H4 (cell line): ENCODE results near the gene HOXA5. TPM values are rescaled to one million over a fixed set of nuclear protein-coding genes. Genes with fewer than 3 reads are reported as not detected.

ENCODE experiments used
- DNase-seq: peaks from one replicate; pipeline ENCODE4 v3.0.0-alpha.2; 2015; ENCODE audit warnings: low spot score
- total RNA-seq: library from RNA; depleted of rRNA; stranded (reverse); fragments of >200 nt; shearing (Covaris generic); gene quantifications from 2 replicates; pipeline ENCODE4 v1.2.3, GENCODE V29; 2014

HOXA5 gene
- total RNA-seq, 1 experiment from 2014 or later, result 3.6 TPM

DNA sequence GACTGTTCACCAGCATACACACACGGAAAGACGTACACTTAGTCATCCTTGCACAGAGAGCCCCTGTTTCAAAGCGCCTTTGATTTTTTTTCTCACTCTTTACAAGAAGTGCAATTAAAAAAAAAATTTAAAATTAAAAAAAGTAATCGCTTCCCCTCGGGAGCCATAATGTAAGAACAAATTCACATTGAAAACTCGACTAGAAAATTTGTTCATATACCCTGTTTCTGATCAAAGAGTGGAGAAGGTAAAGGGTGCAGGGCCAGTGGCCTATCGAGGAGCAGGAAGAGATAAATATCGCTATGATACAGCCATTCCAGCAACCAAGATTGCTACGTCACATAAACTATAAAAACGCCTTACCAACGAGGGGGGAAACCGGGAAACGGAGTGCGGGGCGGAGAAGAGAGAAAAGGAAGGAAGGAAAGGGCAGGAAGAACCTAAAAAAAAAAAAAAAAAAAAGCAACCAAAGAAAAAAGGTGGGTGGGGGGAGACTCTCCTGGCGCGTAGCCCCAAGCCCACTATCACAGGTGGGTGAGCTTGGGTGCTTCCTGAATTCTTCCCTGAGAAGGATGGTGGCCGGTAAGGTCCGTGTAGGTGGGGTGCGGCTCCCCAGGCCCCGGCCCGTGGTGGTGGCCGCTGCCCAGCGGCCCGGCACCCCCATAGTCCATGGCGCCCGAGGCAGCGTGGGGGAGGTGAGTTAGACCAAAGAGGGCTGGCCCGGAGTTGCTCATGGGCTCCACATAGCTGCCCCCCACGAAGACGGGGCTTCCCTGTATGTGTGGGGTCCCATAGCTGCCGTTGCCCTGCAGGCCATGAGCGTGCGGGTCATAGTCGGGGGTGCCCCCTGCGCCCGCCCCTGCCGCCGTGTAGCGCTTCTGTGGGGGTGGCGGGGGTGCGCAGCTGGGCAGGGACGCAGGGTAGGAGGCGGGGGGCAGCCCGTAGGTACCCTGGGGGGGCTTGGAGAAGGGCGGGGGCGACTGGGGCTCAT, 35.8 kb downstream of the HOXA5 start:
- no peak for DNase-seq

DNA sequence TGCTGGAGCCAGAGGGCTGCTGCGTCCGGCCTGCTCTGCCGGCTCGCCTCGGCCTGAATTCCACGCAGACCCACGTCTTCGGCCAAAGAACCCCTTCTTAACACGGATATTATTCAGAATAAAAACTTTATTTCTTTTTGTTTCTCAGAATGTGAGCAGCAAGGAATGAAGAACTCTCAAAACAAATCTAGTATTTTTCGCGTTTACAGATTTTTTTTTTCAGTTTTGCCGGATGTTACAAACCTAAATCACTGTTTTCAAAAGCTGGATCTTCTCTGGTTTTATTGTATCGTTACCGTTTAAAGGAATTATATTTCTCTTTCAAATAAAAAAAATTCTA, 36.6 kb downstream of the HOXA5 start:
- DNase-seq, result no peak

DNA sequence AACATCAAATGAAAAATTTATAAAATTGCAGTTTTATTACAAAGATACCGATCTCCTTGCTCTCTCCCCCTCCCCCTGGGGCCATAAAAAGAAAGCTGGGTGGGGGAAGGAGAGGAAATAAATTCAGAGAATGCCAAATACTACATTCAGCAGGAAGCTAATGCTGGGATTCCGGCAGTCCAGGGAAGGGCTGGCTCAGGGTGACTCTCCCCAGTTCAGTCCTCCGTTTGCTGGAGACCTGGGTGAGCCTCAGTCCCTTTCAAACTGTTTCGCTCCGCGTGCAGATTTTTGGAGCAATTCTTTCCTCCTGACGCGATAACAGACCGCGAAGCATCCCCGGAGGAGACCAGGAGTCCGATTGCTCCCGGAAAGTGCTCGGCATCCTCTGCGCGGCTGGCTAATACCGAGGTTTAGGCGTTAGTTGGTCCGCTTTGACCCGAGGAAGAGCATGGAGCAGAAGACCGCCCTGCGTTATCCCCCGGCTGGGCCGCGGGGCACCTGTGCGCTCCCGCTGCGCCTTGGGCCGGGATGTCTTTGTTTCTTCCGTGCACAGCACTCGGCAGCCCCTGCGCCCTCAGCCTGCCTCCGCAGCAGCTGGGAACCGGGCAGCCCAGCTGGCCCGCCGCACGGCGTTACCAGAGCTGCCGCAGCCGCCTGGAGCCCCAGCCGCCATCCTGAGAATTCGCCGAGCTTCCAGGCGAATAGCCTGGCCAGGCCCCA, 37.1 kb downstream of the HOXA5 start:
- DNase-seq, result no peak

DNA sequence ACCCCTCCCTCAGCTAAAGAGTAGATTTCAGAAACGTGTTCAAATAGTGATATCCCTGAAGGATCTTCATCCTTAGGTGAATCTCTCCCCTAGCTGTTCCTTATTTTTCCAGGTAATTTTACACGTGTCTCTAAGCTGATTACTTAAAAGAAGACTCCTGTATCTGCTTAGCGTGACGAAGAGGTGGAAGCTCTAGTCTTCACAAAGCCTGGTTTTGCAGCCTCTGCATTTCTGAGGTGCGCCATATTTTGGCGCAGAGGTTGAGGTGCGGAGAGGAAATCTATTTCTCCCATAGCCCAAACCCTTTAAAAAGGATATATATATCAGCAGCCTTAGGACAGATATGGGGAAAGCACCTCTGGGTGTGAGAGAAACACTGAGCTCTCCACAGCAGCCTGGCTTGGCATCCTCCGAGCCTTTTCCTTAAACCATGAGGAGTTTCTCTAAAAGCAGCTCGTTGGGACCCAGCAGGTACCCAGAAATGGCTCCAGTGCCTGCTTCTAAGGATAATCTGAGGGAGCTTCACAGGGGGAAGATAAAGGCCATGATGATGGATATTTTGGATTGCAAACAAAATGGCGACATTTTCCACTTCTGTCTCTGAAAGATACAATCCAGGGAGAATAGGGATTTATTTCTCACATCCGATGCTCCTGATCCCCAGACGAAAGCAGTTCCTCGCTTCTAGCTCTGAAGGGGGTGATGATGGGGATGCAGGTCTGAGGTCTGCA, 38.0 kb downstream of the HOXA5 start:
- DNase-seq, result no peak

DNA sequence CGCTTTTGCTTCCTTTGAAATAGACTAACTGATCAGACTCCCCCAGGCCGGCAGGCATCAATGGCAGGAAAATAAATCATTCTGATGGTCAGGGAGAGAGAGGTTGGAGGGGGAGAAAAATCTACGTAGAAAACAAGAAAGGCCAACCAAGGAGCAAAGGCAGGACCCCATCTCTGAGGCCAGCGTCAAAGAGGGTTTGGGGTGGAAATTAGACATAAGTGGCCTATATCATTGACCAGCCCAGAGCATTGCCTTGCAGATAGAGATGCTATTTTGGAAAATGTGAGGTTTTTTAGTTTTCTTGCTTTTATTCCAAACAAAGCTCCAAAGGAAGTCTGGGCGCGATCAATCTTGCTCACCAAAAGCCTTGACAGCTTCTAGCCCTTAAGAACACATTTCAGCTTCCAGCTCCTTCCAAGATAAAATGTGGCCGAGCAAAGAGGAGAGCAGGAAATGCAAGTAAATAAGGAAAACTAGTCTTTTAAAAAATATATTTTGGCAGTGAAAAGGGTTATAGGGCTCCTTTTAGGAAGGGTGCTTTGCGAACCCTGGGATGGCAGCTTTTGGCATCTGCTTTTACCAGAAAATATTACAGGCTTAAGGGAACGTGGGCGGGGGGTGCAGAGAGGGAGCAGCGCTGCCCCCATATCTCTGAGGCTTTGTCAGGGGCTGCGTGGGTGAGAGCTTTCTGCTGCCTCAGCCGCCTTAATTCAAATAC, 39.0 kb downstream of the HOXA5 start:
- DNase-seq, result no peak

DNA sequence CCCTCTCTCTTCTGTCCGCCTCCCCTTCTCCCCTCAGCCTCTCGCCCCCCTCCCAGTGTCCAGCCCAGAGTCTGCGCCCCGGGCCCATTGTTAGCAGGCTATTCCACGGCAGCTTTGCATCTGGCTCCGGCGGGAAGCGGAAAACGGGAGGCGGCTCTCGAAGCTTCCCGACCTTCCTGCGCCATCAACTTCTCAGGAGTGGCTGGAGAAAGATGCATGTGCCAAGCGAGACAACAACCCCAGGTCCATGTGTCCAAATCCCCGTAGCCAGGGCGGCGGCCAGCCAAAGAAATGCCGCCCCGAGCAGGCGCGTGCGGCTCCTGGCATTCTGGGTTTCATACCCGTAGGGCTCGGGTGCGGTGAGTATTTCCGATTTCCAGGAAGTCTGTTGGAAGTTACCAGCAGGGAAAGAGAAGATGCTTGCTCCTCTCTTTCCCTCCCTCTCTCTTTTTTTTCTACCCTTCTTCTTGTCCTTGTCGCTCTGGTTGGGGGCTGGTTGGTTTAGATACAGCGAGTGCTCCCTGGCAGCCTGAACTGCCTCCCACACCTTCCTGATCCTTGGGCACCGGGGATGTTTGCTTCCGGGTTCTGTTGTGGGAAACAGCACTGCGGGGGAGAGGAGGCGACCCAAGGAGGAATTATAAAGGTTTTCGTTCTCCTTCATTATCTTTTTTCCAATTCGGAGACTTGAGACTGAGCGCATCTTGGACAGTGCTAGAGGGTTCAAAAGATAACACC, 39.8 kb downstream of the HOXA5 start:
- DNase-seq, result no peak

DNA sequence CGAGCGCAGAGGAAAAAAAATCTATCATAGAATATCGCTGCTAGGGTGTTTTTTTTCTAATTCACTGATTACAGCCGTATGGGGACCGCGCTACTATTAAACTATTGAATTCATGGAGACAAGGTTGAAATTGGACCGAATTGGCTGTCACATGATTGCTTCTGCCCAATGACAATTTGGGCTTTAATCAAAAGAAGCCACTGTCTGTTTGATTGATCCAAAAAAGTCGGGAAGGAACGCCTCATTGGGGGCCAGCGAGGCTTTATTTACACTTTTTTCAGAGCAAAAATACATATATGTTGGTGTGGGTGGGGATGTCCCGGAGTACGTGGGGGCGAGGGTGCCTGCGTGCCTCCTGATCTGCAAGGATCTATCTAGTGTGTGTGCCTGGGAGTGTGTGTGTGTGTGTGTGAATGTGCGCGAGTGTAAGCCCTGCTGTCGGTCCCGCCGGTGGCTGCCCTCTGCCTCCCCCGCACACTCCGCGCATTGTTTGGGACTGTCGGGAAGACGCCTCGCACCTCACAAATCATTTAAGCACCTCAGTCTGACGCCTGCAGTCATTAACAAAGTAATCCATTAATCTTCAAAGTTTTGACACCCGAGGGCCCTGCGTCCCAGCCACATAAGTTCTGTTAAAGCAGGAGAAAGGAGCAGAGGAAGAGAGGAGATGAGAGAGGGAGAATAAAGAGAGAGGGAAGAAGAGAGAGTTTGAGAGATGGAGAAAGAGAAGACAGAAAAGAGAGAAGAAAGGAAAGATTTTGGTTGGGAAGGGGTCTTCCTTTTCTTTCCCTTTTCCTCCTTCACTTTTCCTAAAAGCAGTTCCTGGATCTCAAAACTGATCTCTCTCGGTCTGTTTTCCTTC, 40.7 kb downstream of the HOXA5 start, which contains the start of gene HOXA2:
HOXA2 (minus strand) TSS at position 103 of the 862 bp plus-strand sequence. CDS start 183 bp downstream, outside the sequence.
- DNase-seq, result no peak

DNA sequence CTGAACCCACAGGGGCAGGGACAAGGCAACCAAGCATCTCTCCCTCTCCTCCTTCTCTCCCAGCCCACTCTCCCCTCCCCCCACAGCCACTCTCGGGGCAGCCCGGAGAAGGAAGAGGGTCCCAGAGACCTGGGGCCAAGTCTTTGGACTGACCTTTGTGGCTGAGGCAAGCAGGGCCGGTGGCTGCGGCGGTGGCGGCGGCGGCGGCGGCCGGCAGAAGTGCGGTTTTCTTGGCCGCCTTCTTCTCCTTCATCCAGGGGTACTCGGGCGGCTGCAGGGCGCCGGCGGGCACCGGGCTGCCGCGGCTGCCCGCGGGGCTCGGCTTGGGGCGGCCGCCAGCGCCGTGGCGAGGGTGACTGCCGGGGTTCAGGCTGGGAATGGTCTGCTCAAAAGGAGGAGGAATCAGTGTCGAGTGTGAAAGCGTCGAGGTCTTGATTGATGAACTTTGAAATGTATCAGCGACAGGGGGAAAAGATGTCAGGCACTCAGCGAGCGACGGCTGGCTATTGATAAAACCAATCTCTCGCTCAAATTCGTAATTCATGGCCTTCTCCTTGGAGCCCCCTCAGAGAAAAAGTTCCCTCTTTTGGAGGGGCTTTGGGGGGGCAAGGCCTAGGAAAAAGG, 41.4 kb downstream of the HOXA5 start:
- DNase-seq, result no peak

DNA sequence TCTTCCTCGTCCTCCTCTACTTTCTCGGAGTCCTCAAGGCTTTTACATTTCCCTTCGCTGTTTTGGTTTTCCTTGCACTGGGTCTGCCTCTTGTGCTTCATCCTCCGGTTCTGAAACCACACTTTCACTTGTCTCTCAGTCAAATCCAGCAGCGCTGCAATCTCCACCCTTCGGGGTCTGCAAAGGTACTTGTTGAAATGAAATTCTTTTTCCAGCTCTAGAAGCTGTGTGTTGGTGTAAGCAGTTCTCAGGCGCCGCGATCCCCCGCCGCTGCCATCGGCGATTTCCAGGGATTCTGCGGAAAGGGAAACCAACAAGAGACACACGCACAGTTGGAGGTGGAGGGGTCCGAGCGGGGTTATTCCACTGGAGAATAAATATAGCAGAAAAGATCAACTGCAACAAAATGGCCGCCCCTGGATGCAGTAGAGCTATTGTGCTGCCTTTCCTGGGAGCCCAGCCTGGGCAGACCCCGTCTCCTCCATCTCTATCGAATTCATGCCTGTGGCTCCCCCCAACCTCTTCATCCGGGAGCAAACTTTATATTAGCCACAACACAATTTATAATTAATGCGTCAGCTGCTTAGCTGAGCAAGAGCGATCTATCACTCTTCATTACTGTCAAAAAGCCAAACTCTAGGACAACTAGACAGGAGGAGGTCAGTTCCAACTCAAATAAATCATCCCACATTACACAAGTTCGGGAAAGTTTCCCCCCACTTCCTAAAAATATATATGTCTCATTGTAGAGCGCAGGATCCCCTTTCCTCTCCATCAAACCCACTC, 42.1 kb downstream of the HOXA5 start:
- no peak for DNase-seq

DNA sequence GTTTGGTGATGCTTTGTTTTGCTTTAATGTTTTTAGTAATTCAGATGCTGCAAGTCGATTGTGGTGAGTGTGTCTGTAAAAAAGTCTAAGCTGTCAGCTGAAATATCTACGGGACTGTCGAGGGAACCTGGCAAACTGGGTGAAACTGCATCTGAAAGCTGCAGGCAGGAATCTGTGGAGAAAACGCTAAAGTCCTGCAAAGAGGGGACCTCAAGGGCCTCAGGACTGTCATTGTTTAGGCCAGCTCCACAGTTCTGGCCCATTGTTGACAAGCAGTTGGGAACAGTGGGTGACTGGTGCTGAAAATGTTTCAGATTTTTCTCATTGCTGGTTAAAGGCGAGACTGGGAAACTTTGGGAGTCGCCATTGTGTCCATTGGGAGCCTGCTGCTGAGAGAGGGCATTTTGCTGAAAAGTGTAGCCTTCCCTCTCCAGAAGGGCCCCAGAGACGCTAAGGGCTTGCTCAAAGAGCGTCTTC, 42.7 kb downstream of the HOXA5 start:
- no peak for DNase-seq

DNA sequence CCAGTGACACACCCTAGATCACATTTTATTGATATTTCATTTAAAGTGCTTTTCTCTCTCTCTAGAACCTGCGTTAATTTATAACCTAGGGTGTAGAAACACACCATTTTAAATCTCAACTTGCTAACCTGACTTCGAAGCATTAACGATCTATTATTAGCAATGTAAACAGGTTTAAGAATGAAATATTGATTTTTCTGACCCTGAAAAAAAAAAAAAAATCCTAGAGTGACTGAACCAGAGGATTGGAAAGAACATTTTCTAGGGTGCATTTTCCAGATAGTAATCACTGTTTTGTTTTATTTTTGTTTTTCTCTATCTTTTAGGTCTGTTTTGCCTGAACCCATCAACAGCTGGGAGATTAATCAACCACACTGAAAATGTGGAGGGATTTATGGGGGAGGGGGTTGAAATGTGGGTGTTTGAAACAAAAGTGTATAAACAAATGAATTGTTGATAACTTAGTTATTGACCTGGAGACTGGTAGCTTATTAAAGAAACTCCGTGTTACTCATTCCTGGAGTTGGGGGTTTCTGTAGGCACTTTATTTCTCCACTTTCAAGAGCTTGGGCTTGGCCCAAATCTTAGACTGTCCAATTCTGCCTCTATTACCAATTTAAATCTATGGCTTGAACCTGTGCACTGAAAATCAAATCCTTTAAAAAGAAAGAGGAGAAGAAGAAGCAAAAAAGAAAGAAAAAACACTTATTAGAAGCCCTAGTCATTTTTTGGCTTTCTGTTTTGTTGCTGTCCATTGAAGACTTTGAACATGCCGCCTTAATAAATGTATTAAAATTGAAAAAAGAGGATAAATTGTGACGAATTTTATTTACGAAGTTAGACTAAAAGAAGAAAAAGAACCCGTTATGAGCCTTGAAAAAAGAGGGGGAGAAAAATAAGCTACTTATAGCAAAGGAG, 43.8 kb downstream of the HOXA5 start:
- DNase-seq, result no peak

DNA sequence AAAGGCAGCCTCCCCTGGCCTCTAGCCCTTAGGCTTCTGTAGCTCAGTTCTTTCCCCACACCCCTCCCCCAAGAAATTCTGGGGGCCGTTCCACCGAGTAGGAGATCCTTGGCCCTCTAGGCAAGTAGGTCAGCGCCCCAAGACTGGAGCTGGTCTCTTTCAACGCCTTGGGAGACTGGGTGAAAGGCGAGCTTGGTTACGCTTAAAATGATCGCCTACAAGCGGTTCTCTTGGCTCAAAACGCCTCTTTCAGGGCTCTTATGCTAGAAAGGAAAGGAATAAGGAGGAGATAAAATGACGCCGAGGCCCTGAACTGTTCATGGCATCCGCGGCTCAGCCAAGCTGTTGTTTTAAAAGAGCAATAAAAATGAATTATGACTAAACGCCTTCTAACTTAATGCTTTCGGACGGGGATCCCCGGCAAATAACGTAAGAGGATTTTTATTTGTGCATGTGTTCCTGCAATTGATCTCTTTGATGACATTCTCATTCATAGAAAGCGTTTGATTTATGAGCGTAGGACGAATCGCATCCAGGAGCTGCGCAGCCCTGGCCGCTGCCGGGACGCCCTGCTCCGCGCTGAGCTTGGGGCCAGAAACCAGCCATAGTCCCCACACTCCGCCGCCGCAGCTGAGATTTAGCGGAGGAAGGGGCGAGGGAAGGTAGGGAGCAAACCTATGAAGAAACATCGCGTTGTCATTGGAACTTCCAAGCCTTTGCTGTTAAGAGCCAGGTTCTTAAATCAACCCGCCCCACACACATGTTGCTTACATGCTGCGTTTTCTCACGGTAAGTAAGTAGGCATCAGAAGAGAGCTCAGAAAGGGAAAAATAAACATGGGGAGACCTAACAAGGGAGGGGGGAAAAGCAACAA, 44.7 kb downstream of the HOXA5 start:
- no peak for DNase-seq

DNA sequence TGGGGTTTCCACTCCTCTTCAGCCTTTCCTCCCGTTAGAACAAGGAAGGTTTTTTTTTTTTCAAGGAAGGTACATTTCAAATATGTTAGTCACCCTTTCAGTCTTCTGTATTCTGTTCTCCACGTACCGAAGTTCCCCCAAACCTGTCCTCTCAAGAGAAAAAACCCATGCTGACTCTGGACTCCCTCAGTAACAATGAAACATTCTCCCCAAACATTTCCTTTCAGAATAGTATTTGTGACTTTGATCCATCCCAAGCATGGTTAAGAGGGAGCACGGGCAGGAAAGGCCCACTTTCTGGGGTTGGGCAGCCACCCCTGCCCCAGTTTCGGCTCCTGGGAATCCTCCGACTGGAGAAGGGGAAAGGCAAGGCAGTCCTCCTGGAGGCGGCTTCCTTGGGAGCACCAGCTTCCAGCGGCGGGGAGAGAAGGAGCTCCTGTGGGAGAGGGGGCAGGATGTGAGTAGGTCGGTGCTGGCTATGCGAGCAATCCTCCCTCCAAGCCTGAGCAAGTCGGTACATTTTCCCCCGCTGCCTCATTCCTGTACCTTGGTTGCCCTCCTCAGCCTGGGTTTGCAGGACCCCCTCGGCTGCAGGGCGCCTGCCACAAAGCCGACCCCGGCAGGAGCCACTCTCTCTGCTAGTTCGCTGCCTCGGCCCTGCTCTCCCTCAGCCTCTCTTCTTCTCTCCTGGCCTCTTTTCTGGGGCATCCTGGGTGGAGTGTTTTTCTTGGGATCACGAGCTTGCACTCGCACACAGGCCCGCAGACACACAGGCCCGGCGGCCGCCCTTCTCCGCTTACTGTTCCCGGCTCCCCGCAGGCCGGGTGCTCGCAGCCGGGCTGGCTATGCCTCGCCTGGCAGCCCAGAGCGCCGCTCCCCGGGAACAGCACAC, 45.5 kb downstream of the HOXA5 start:
- DNase-seq, result no peak

DNA sequence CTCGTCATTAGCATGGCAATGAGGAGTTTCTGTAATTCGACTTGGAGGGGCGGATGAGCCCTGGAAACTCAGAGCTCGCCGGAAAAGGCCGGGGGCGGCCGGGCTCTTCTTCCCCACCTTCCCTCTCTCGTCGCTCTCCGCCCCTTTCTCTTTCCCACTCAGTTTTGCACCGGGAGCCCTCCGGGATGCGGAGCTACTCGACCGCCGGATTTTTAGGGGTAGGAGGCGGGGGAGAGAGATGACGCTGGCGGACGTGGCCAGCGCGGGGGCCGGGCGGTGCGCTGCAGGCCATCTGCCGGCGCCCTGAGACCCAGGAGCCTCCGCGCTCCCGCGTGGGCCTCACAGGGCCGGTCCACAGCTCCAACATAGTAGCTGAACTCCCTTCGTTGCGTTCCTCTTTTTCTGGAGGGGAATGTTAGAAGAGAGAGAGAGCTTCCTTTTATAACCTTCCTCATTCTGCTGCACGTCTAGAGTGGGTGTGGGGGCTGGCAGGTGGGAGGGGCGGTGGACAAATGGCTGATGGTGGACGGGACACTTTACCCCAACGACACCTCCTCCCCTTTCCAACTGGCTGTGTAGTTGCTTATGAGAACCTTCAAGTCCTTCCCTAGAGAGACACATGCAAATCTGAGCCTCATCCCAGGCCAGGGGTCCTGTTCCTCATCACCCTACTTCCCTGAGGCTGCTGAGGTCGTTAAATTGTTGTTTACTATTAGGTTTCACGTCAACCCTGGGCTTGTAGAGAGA, 46.5 kb downstream of the HOXA5 start:
- no peak for DNase-seq
